HEK293 (cell line): ENCODE results near the gene RBM4B.

Experiments used
- AEBP2 ChIP-seq: fragments of 450-650 bp; formaldehyde crosslinking; IDR thresholded peaks from 2 replicates; pipeline ENCODE4 v1.5.1; 2016; ENCODE audit warnings: missing biosample characterization, missing genetic modification characterization, borderline replicate concordance
- CTCF ChIP-seq: fragments of 450-650 bp; formaldehyde crosslinking; IDR thresholded peaks from 2 replicates; pipeline ENCODE4 v1.5.1; 2016; ENCODE audit warnings: missing biosample characterization, missing genetic modification characterization
- KLF10 ChIP-seq: fragments of 450-650 bp; IDR thresholded peaks from 2 replicates; pipeline ENCODE4 v1.5.1; 2018; ENCODE audit warnings: missing biosample characterization, mild to moderate bottlenecking, missing genetic modification characterization
- KLF16 ChIP-seq: fragments of 450-650 bp; formaldehyde crosslinking; IDR thresholded peaks from 2 replicates; pipeline ENCODE4 v1.5.1; 2017; ENCODE audit warnings: missing biosample characterization, missing genetic modification characterization
- PRDM10 ChIP-seq: fragments of 450-650 bp; formaldehyde crosslinking; IDR thresholded peaks from 2 replicates; pipeline ENCODE4 v1.5.1; 2016; ENCODE audit warnings: missing biosample characterization, missing genetic modification characterization
- REST ChIP-seq: fragments of 450-650 bp; formaldehyde crosslinking; IDR thresholded peaks from 2 replicates; pipeline ENCODE4 v1.5.1; 2016; ENCODE audit warnings: missing biosample characterization, missing genetic modification characterization
- ZBTB44 ChIP-seq: fragments of 450-650 bp; IDR thresholded peaks from 2 replicates; pipeline ENCODE4 v1.5.1; 2018; ENCODE audit warnings: missing biosample characterization, mild to moderate bottlenecking, missing genetic modification characterization
- ZNF184 ChIP-seq: fragments of 450-650 bp; IDR thresholded peaks from 2 replicates; pipeline ENCODE4 v1.5.1; 2018; ENCODE audit warnings: missing biosample characterization, mild to moderate bottlenecking, missing genetic modification characterization
- ZNF23 ChIP-seq: fragments of 450-650 bp; formaldehyde crosslinking; IDR thresholded peaks from 2 replicates; pipeline ENCODE4 v1.5.1; 2016; ENCODE audit warnings: missing biosample characterization, missing genetic modification characterization, borderline replicate concordance
- ZNF280D ChIP-seq: fragments of 450-650 bp; formaldehyde crosslinking; IDR thresholded peaks from 2 replicates; pipeline ENCODE4 v1.5.1; 2016; ENCODE audit warnings: missing biosample characterization, missing genetic modification characterization
- ZNF777 ChIP-seq: fragments of 450-650 bp; formaldehyde crosslinking; IDR thresholded peaks from 2 replicates; pipeline ENCODE4 v1.5.1; 2017; ENCODE audit warnings: missing biosample characterization, missing genetic modification characterization, borderline replicate concordance
- ZSCAN18 ChIP-seq: fragments of 450-650 bp; formaldehyde crosslinking; IDR thresholded peaks from 2 replicates; pipeline ENCODE4 v1.5.1; 2016; ENCODE audit warnings: missing biosample characterization, missing genetic modification characterization

GRCh38 chr11:66700337-66700736 lies 22.6 kb upstream of the RBM4B start:
- no peak for TF ChIP-seq KLF16 (tag by site-specific recombination)
- TF ChIP-seq ZNF777 (tag by site-specific recombination), result no peak
- no peak for TF ChIP-seq ZNF184
- TF ChIP-seq AEBP2, result no peak
- no peak for TF ChIP-seq REST
- TF ChIP-seq CTCF (tag by site-specific recombination), result no peak
- TF ChIP-seq KLF10 (tag by site-specific recombination), result no peak
- TF ChIP-seq ZSCAN18 (tag by site-specific recombination), result no peak
- no peak for TF ChIP-seq ZNF23 (tag by site-specific recombination)
- no peak for TF ChIP-seq ZNF280D (tag by site-specific recombination)
- TF ChIP-seq PRDM10, result no peak
- TF ChIP-seq ZBTB44 (tag by site-specific recombination), result no peak
